ENCODE results near the gene FGD4. TPM values are rescaled to one million over a fixed set of nuclear protein-coding genes. Genes with fewer than 3 reads are reported as not detected.

FGD4 gene
- total and polyA plus RNA-seq, 7 donors, result 7.8 to 19.1 (median 11.3) TPM

- intact Hi-C loops (cut with DNase I), result no loop called here
- Histone ChIP-seq H3K27ac (no peak overlapping the region), H3K36me3 (no peaks in the 10 kb centered on the region), H3K4me1 (no peaks in the 10 kb centered on the region), H3K4me3 (no peak overlapping the region), H3K27me3 (no peaks in the 10 kb centered on the region), H3K9me3 (no peaks in the 10 kb centered on the region)
- TF ChIP-seq CTCF (IDR thresholded peaks at IDR 0.05) (no peak), POLR2AphosphoS5 (IDR thresholded peaks at IDR 0.05) (no peak), POLR2A (IDR thresholded peaks at IDR 0.05) (no peak), EP300 (IDR thresholded peaks at IDR 0.05) (no peak)
- DNase-seq, result no peak
- WGBS, 2 donors, result 92 to 96% methylated on average over 3 of the region's 3 CpGs
Observed at GRCh38 chr12:32470936-32471470, 71.6 kb downstream of the FGD4 start.

GRCh38 chr12:32471591-32472001 lies 72.2 kb downstream of the FGD4 start:
- no peak for TF ChIP-seq POLR2AphosphoS5 (IDR thresholded peaks at IDR 0.05)
- 96 to 100% methylated on average over 1 of the region's 1 CpG for WGBS, 2 donors
- no peak for DNase-seq
- H3K4me3 ChIP-seq, result no peak overlapping the region
- H3K27ac ChIP-seq, result no peak overlapping the region
- H3K27me3 ChIP-seq, result no peaks in the 10 kb centered on the region
- H3K36me3 ChIP-seq, result no peaks in the 10 kb centered on the region
- intact Hi-C loops (cut with DNase I), result no loop called here
- H3K9me3 ChIP-seq, result no peaks in the 10 kb centered on the region
- no peaks in the 10 kb centered on the region for H3K4me1 ChIP-seq

GRCh38 chr12:32475724-32476123 lies 76.4 kb downstream of the FGD4 start:
- intact Hi-C loops (cut with DNase I), result no loop called here
- H3K4me1 ChIP-seq, result no peaks in the 10 kb centered on the region
- no peaks in the 10 kb centered on the region for H3K9me3 ChIP-seq
- no peak overlapping the region for H3K4me3 ChIP-seq
- no peak overlapping the region for H3K27ac ChIP-seq
- no peaks in the 10 kb centered on the region for H3K27me3 ChIP-seq
- WGBS, 2 donors, result 78 to 90% methylated on average over 1 of the region's 1 CpG
- no peak for DNase-seq
- TF ChIP-seq EP300 (IDR thresholded peaks at IDR 0.05), result no peak
- no peak for TF ChIP-seq CTCF (IDR thresholded peaks at IDR 0.05)
- no peak for TF ChIP-seq POLR2A (IDR thresholded peaks at IDR 0.05)
- no peak for TF ChIP-seq POLR2AphosphoS5 (IDR thresholded peaks at IDR 0.05)
- no peaks in the 10 kb centered on the region for H3K36me3 ChIP-seq

- no peaks in the 10 kb centered on the region for H3K4me1 ChIP-seq
- H3K27me3 ChIP-seq, result no peaks in the 10 kb centered on the region
- H3K9me3 ChIP-seq, result no peaks in the 10 kb centered on the region
- TF ChIP-seq CTCF (IDR thresholded peaks at IDR 0.05) (no peak), EP300 (IDR thresholded peaks at IDR 0.05) (no peak), POLR2AphosphoS5 (IDR thresholded peaks at IDR 0.05) (no peak), POLR2A (IDR thresholded peaks at IDR 0.05) (no peak)
- intact Hi-C loops (cut with DNase I), result no loop called here
- no peak for DNase-seq
- no peak overlapping the region for H3K4me3 ChIP-seq
- WGBS, 2 donors, result 92 to 95% methylated on average over 3 of the region's 3 CpGs
- H3K27ac ChIP-seq, result no peak overlapping the region
- no peaks in the 10 kb centered on the region for H3K36me3 ChIP-seq
Observed at GRCh38 chr12:32476446-32476845, 77.1 kb downstream of the FGD4 start.

- Histone ChIP-seq H3K4me1 (no peaks in the 10 kb centered on the region), H3K27ac (no peak overlapping the region), H3K9me3 (no peaks in the 10 kb centered on the region), H3K27me3 (no peaks in the 10 kb centered on the region), H3K4me3 (no peak overlapping the region), H3K36me3 (no peaks in the 10 kb centered on the region)
- no peak for TF ChIP-seq EP300 (IDR thresholded peaks at IDR 0.05)
- no peak for TF ChIP-seq CTCF (IDR thresholded peaks at IDR 0.05)
- no peak for TF ChIP-seq POLR2A (IDR thresholded peaks at IDR 0.05)
- TF ChIP-seq POLR2AphosphoS5 (IDR thresholded peaks at IDR 0.05), result no peak
- intact Hi-C loops (cut with DNase I), result no loop called here
- WGBS, 2 donors, result 51 to 79% methylated on average over 2 of the region's 2 CpGs
- no peak for DNase-seq
Observed at GRCh38 chr12:32477714-32478113, 78.4 kb downstream of the FGD4 start.
